CD14-positive monocyte (primary cell): Measurements from ENCODE around the gene AGAP1. TPM values are rescaled to one million over a fixed set of nuclear protein-coding genes. Genes with fewer than 3 reads are reported as not detected.

Experiments
- DNase-seq, 3 donors: peaks; one replicate each; pipeline ENCODE4 v3.0.0-alpha.2; 2011 to 2022
- H2AFZ ChIP-seq: 2 replicates; pipeline ENCODE4 v1.6.0; 2012; ENCODE audit warnings: mild to moderate bottlenecking, low read depth, low read length, inconsistent platforms; ENCODE audit not compliant: insufficient read depth, poor library complexity, severe bottlenecking
- H3K27ac ChIP-seq, 2 donors: 1 replicate in 1 of 2; 2 replicates in 1 of 2; pipeline ENCODE4 v1.5.1; 2012 to 2013; ENCODE audit warnings: low read length in 2 of 2, control low read depth in 1 of 2, inconsistent platforms in 1 of 2, low read depth in 1 of 2, mild to moderate bottlenecking in 1 of 2
- H3K27me3 ChIP-seq, 2 donors: one replicate each; pipeline versions ENCODE4 v1.6.0 to v1.6.1; 2011 to 2013; ENCODE audit warnings: low read length in 2 of 2; ENCODE audit not compliant: control insufficient read depth in 2 of 2, insufficient read depth in 2 of 2
- H3K36me3 ChIP-seq, 2 donors: replicated peaks in 1 of 2; 1 replicate in 1 of 2; 2 replicates in 1 of 2; pipeline versions ENCODE4 v1.5.1 to v1.6.1; 2012 to 2013; ENCODE audit warnings: low read length in 2 of 2, control low read depth in 1 of 2, inconsistent platforms in 1 of 2, mild to moderate bottlenecking in 1 of 2; ENCODE audit not compliant: insufficient read depth in 2 of 2, control insufficient read depth in 1 of 2
- H3K4me1 ChIP-seq, 2 donors: 1 replicate in 1 of 2; 2 replicates in 1 of 2; pipeline versions ENCODE4 v1.5.1 to v1.6.1; 2012 to 2013; ENCODE audit warnings: low read length in 2 of 2, control low read depth in 1 of 2, inconsistent platforms in 1 of 2, mild to moderate bottlenecking in 1 of 2, moderate library complexity in 1 of 2; ENCODE audit not compliant: insufficient read depth in 2 of 2, control insufficient read depth in 1 of 2
- H3K4me2 ChIP-seq: replicated peaks from 2 replicates; pipeline ENCODE3; 2012; ENCODE audit warnings: low read length, moderate library complexity, mild to moderate bottlenecking; ENCODE audit not compliant: poor library complexity, severe bottlenecking; ENCODE audit errors: extremely low read depth
- H3K4me3 ChIP-seq, 3 experiments: fragments of 200-600 bp in 1 of 3; sonication (generic) in 1 of 3; replicated peaks in 1 of 3; 1 replicate in 2 of 3; 2 replicates in 1 of 3; pipeline ENCODE4 v1.5.1; 2011 to 2013; ENCODE audit warnings: low read length in 3 of 3, mild to moderate bottlenecking in 3 of 3, control low read depth in 2 of 3, low read depth in 2 of 3, inconsistent platforms in 1 of 3, moderate library complexity in 1 of 3
- H3K79me2 ChIP-seq: 2 replicates; pipeline ENCODE4 v1.6.0; 2012; ENCODE audit warnings: mild to moderate bottlenecking, control low read depth, inconsistent platforms, low read length, moderate library complexity; ENCODE audit not compliant: insufficient read depth
- H3K9ac ChIP-seq: 2 replicates; pipeline ENCODE4 v1.6.0; 2017; ENCODE audit warnings: low read length, mild to moderate bottlenecking; ENCODE audit not compliant: insufficient read depth, poor library complexity, severe bottlenecking
- H3K9me3 ChIP-seq, 2 donors: replicated peaks in 1 of 2; 1 replicate in 1 of 2; 2 replicates in 1 of 2; pipeline versions ENCODE4 v1.5.1 to v1.6.1; 2012 to 2013; ENCODE audit warnings: low read length in 2 of 2, control low read depth in 1 of 2; ENCODE audit not compliant: control insufficient read depth in 1 of 2, insufficient read depth in 1 of 2
- H4K20me1 ChIP-seq: 2 replicates; pipeline ENCODE4 v1.6.0; 2012; ENCODE audit warnings: mild to moderate bottlenecking, low read length, control low read depth, moderate library complexity; ENCODE audit not compliant: insufficient read depth
- H3K27ac Mint-ChIP-seq, 7 donors: one replicate each; pipeline ENCODE4 v1.8.0; 2020; ENCODE audit warnings: mild to moderate bottlenecking in 7 of 7, mixed read lengths in 7 of 7, moderate library complexity in 6 of 7, inconsistent platforms in 2 of 7
- H3K27me3 Mint-ChIP-seq, 3 donors: one replicate each; pipeline ENCODE4 v1.8.0; 2021 to 2022; ENCODE audit warnings: low read depth in 3 of 3, mild to moderate bottlenecking in 3 of 3, mixed read lengths in 3 of 3, moderate library complexity in 3 of 3, inconsistent platforms in 1 of 3
- H3K36me3 Mint-ChIP-seq, 2 donors: one replicate each; pipeline ENCODE4 v1.8.0; 2020; ENCODE audit warnings: mixed read lengths in 2 of 2, inconsistent platforms in 1 of 2, mild to moderate bottlenecking in 1 of 2
- H3K4me1 Mint-ChIP-seq: one replicate; pipeline ENCODE4 v1.8.0; 2020; ENCODE audit warnings: mild to moderate bottlenecking, mixed read lengths
- H3K4me3 Mint-ChIP-seq, 2 donors: one replicate each; pipeline ENCODE4 v1.8.0; 2020; ENCODE audit warnings: mild to moderate bottlenecking in 2 of 2, mixed read lengths in 2 of 2, moderate library complexity in 1 of 2
- H3K9me3 Mint-ChIP-seq, 7 donors: one replicate each; pipeline ENCODE4 v1.8.0; 2020 to 2022; ENCODE audit warnings: mixed read lengths in 7 of 7, mild to moderate bottlenecking in 6 of 7, moderate library complexity in 6 of 7, inconsistent platforms in 2 of 7
- CTCF ChIP-seq: fragments of 200-600 bp; IDR thresholded peaks from one replicate; pipeline ENCODE4 v1.8.0; 2022; ENCODE audit warnings: antibody characterized with exemption, mild to moderate bottlenecking
- WGBS: methylation state at CpG from one replicate; pipeline ENCODE4 v1.1.5; 2013; ENCODE audit warnings: missing lambda C conversion rate; ENCODE audit not compliant: insufficient coverage; 5-methylcytosine and 5-hydroxymethylcytosine counted together
- intact Hi-C, 2 donors: fragments of 100-400 bp; cut with micrococcal nuclease; formaldehyde crosslinking; loops; one replicate each; pipeline versions ENCODE4 v1.15.0 to v1.15.1; 2023
- polyA plus RNA-seq, 3 donors: library from polyadenylated mRNA; depleted of rRNA in 1 of 3; unstranded in 2 of 3; stranded (reverse) in 1 of 3; fragments of 300-500 nt in 2 of 3; fragments of >200 nt in 1 of 3; fragmentation: Illumina TruSeq in 2 of 3; gene quantifications; 1 replicate in 2 of 3; 2 replicates in 1 of 3; pipeline ENCODE4 v1.2.3, GENCODE V29; 2012 to 2021

Gene AGAP1
- polyA plus RNA-seq, 3 donors, result 0.12 TPM; not detected in 2

GRCh38 chr2:236052926-236053821, 559.3 kb downstream of the AGAP1 start:
- Histone ChIP-seq H3K4me2 (no peak overlapping the region), H4K20me1 (no peaks in the 10 kb centered on the region), H3K27ac (no peak overlapping the region), H2AFZ (no peak overlapping the region), H3K9me3 (no peaks in the 10 kb centered on the region), H3K79me2 (no peaks in the 10 kb centered on the region), H3K27me3 (peaks cover 0 to 5% of the 10 kb centered on the region in 2 donors), H3K4me1 (no peaks in the 10 kb centered on the region), H3K36me3 (no peaks in the 10 kb centered on the region), H3K9ac (no peak overlapping the region), H3K4me3 (no peak overlapping the region)
- DNase-seq, result no peak
- TF ChIP-seq CTCF, result no peak
- intact Hi-C loops, result no loop called here
- Mint-ChIP-seq H3K4me3 (no peak overlapping the region), H3K27me3 (peaks cover 6 to 19% (median 14%) of the 10 kb centered on the region in 3 donors), H3K27ac (no peak overlapping the region), H3K9me3 (peaks cover 1 to 8% (median 3%) of the 10 kb centered on the region in 7 donors), H3K4me1 (no peaks in the 10 kb centered on the region), H3K36me3 (no peaks in the 10 kb centered on the region)
- WGBS, result 57% methylated on average over 34 of the region's 37 CpGs

- Histone ChIP-seq H3K79me2 (no peaks in the 10 kb centered on the region), H3K27me3 (peaks cover 0 to 5% of the 10 kb centered on the region in 2 donors), H3K27ac (no peak overlapping the region), H3K36me3 (no peaks in the 10 kb centered on the region), H3K4me2 (no peak overlapping the region), H4K20me1 (no peaks in the 10 kb centered on the region), H3K9ac (no peak overlapping the region), H3K4me3 (no peak overlapping the region), H2AFZ (no peak overlapping the region), H3K9me3 (no peaks in the 10 kb centered on the region), H3K4me1 (no peaks in the 10 kb centered on the region)
- DNase-seq, result no peak
- intact Hi-C loops, result no loop called here
- Mint-ChIP-seq H3K9me3 (peaks cover 2 to 11% (median 7%) of the 10 kb centered on the region in 7 donors), H3K4me3 (no peak overlapping the region), H3K27ac (no peak overlapping the region), H3K36me3 (no peaks in the 10 kb centered on the region), H3K27me3 (peaks cover 6 to 19% (median 14%) of the 10 kb centered on the region in 3 donors), H3K4me1 (no peaks in the 10 kb centered on the region)
- 86% methylated on average over 1 of the region's 2 CpGs for WGBS
- TF ChIP-seq CTCF, result no peak
Measured at GRCh38 chr2:236054125-236054524, 560.3 kb downstream of the AGAP1 start.
